K562 (cell line): ENCODE measurements around the gene TSPAN14.

ENCODE experiments used
- CTCF ChIP-seq, 3 experiments: IDR thresholded peaks in 2 of 3; conservative IDR thresholded peaks in 1 of 3; 2 replicates each; pipeline ENCODE4 v1.5.1; 2011 to 2012; ENCODE audit warnings: low read length in 3 of 3, mild to moderate bottlenecking in 3 of 3, control low read depth in 2 of 3, improper control_type of control experiment in 1 of 3, inconsistent platforms in 1 of 3, low read depth in 1 of 3, mixed read lengths in 1 of 3, moderate library complexity in 1 of 3; ENCODE audit not compliant: insufficient read depth in 2 of 3
- HDAC3 ChIP-seq: fragments of 450-650 bp; IDR thresholded peaks from 2 replicates; pipeline ENCODE4 v1.6.1; 2018; ENCODE audit warnings: borderline replicate concordance, mild to moderate bottlenecking, moderate library complexity; ENCODE audit not compliant: partially characterized antibody
- HMG20B ChIP-seq: fragments of 250-450 bp; sonication (Bioruptor Pico); IDR thresholded peaks from 2 replicates; pipeline ENCODE4 v1.5.0; 2021; ENCODE audit warnings: mild to moderate bottlenecking
- JUND ChIP-seq, 2 experiments: IDR thresholded peaks; 2 replicates in 1 of 2; 3 replicates in 1 of 2; pipeline ENCODE4 v1.6.1; 2011; ENCODE audit warnings: borderline replicate concordance in 2 of 2, low read depth in 2 of 2, low read length in 2 of 2, improper control_type of control experiment in 1 of 2, missing biosample characterization in 1 of 2, missing genetic modification characterization in 1 of 2, missing genetic modification reagents in 1 of 2
- USF1 ChIP-seq: sonication (generic); formaldehyde crosslinking; IDR thresholded peaks from 2 replicates; pipeline ENCODE4 v1.9.0; 2022; ENCODE audit warnings: mild to moderate bottlenecking, missing genetic modification reagents
- ZBTB12 ChIP-seq: fragments of 250-450 bp; sonication (Bioruptor Pico); IDR thresholded peaks from 2 replicates; pipeline ENCODE4 v1.4.0; 2020

GRCh38 chr10:80461208-80462183, 7.4 kb downstream of the TSPAN14 start:
- no peak for TF ChIP-seq ZBTB12 (CRISPR knock-in tag)
- no peak for TF ChIP-seq HMG20B (CRISPR knock-in tag)
- no peak for TF ChIP-seq JUND (IDR thresholded peaks at IDR 0.05; ENCODE audit: borderline replicate concordance, low read depth, low read length)
- no peak for TF ChIP-seq JUND (tag; IDR thresholded peaks at IDR 0.05; ENCODE audit: borderline replicate concordance, low read depth, low read length)
- no peak for TF ChIP-seq CTCF (IDR thresholded peaks at IDR 0.05 in 2 of 3, conservative IDR thresholded peaks at IDR 0.05 in 1 of 3; ENCODE audit: insufficient read depth in 2 of 3, low read depth in 1 of 3, low read length in 3 of 3)
- TF ChIP-seq USF1 = no peak
- TF ChIP-seq HDAC3 = no peak
